Parathyroid adenoma (tissue), 2 donors: Measurements from ENCODE around the gene TEX22.
A peak's percentile ranks its signal among the peaks of the same experiment; 100 is the strongest.

Source experiments
- H2AFZ ChIP-seq: fragments of 300-600 bp; sonication (generic); one replicate; pipeline ENCODE4 v1.7.0; 2017; ENCODE audit warnings: antibody characterized with exemption, mild to moderate bottlenecking
- H3K27ac ChIP-seq: fragments of 300-600 bp; sonication (generic); one replicate; pipeline ENCODE4 v1.7.0; 2017
- H3K27me3 ChIP-seq: fragments of 300-600 bp; sonication (generic); one replicate; pipeline ENCODE4 v1.7.0; 2017; ENCODE audit warnings: low read length; ENCODE audit not compliant: control insufficient read depth, insufficient read depth
- H3K36me3 ChIP-seq: fragments of 300-600 bp; sonication (generic); one replicate; pipeline ENCODE4 v1.7.0; 2017; ENCODE audit warnings: low read length; ENCODE audit not compliant: control insufficient read depth, insufficient read depth
- H3K4me1 ChIP-seq: fragments of 300-600 bp; sonication (generic); one replicate; pipeline ENCODE4 v1.7.0; 2017; ENCODE audit warnings: control low read depth
- H3K4me2 ChIP-seq: fragments of 300-600 bp; sonication (generic); one replicate; pipeline ENCODE4 v1.7.0; 2017; ENCODE audit warnings: low read length
- H3K4me3 ChIP-seq: fragments of 300-600 bp; sonication (generic); one replicate; pipeline ENCODE4 v1.7.0; 2017; ENCODE audit warnings: low read depth, low read length
- H3K79me2 ChIP-seq: fragments of 300-600 bp; sonication (generic); one replicate; pipeline ENCODE4 v1.7.0; 2017; ENCODE audit warnings: control low read depth
- H3K9ac ChIP-seq: fragments of 300-600 bp; sonication (generic); one replicate; pipeline ENCODE4 v1.7.0; 2017; ENCODE audit warnings: mild to moderate bottlenecking
- H3K9me3 ChIP-seq: fragments of 300-600 bp; sonication (generic); one replicate; pipeline ENCODE4 v1.7.0; 2017; ENCODE audit warnings: low read length; ENCODE audit not compliant: control insufficient read depth
- CTCF ChIP-seq: fragments of 300-600 bp; sonication (generic); IDR thresholded peaks from one replicate; pipeline ENCODE4 v1.7.0; 2017; ENCODE audit warnings: antibody characterized with exemption, mild to moderate bottlenecking
- donor health status: primary hyperparathyroidism.

Gene TEX22

GRCh38 chr14:105411985-105412770 lies 13.8 kb downstream of the TEX22 start:
- Histone ChIP-seq H3K27ac (no peak overlapping the region), H3K79me2 (no peaks in the 10 kb centered on the region), H3K36me3 (no peaks in the 10 kb centered on the region), H3K27me3 (no peaks in the 10 kb centered on the region), H3K4me2 (peak overlapping the region; percentile 49), H3K9me3 (no peaks in the 10 kb centered on the region), H2AFZ (no peak overlapping the region), H3K9ac (no peak overlapping the region), H3K4me3 (no peak overlapping the region), H3K4me1 (peaks cover 3% of the 10 kb centered on the region)
- TF ChIP-seq CTCF: no peak

GRCh38 chr14:105412771-105413543 lies 14.6 kb downstream of the TEX22 start:
- Histone ChIP-seq H3K4me2 (no peak overlapping the region), H3K36me3 (no peaks in the 10 kb centered on the region), H2AFZ (no peak overlapping the region), H3K9ac (no peak overlapping the region), H3K79me2 (no peaks in the 10 kb centered on the region), H3K9me3 (no peaks in the 10 kb centered on the region), H3K27ac (no peak overlapping the region), H3K4me3 (no peak overlapping the region), H3K4me1 (peaks cover 3% of the 10 kb centered on the region), H3K27me3 (no peaks in the 10 kb centered on the region)
- no peak for TF ChIP-seq CTCF

GRCh38 chr14:105413544-105413886 lies 15.2 kb downstream of the TEX22 start:
- no peaks in the 10 kb centered on the region for H3K27me3 ChIP-seq
- H3K4me3 ChIP-seq: no peak overlapping the region
- no peak overlapping the region for H3K27ac ChIP-seq
- H3K4me2 ChIP-seq: no peak overlapping the region
- H2AFZ ChIP-seq: no peak overlapping the region
- peaks cover 3% of the 10 kb centered on the region for H3K4me1 ChIP-seq
- no peaks in the 10 kb centered on the region for H3K36me3 ChIP-seq
- TF ChIP-seq CTCF: no peak
- H3K9ac ChIP-seq: no peak overlapping the region
- no peaks in the 10 kb centered on the region for H3K79me2 ChIP-seq
- no peaks in the 10 kb centered on the region for H3K9me3 ChIP-seq

GRCh38 chr14:105414456-105415371 lies 16.4 kb downstream of the TEX22 start:
- Histone ChIP-seq H3K4me3 (peak overlapping the region; percentile 36), H3K27ac (no peak overlapping the region)
- peak; percentile 26 for TF ChIP-seq CTCF

More at GRCh38 chr14:105414456-105415371, 16.4 kb downstream of the TEX22 start:
- Histone ChIP-seq H3K79me2 (no peaks in the 10 kb centered on the region), H2AFZ (peak overlapping the region; percentile 66), H3K4me1 (peaks cover 8% of the 10 kb centered on the region), H3K36me3 (no peaks in the 10 kb centered on the region), H3K4me2 (peak overlapping the region; percentile 55), H3K9me3 (no peaks in the 10 kb centered on the region), H3K27me3 (no peaks in the 10 kb centered on the region), H3K9ac (no peak overlapping the region)
